PC-9 (cell line): ENCODE measurements around the gene C1orf94.

Source experiments
- EZH2 ChIP-seq: fragments of 200-600 bp; sonication (generic); IDR thresholded peaks from 2 replicates; pipeline ENCODE4 v1.8.0; 2017; ENCODE audit warnings: antibody characterized with exemption, low read depth
- TF ChIP-seq, protein P1 (sequence below): fragments of 200-600 bp; sonication (generic); conservative IDR thresholded peaks from 2 replicates; pipeline ENCODE4 v1.6.1; 2017; ENCODE audit warnings: mixed run types, antibody characterized with exemption, mild to moderate bottlenecking, moderate library complexity

DNA sequence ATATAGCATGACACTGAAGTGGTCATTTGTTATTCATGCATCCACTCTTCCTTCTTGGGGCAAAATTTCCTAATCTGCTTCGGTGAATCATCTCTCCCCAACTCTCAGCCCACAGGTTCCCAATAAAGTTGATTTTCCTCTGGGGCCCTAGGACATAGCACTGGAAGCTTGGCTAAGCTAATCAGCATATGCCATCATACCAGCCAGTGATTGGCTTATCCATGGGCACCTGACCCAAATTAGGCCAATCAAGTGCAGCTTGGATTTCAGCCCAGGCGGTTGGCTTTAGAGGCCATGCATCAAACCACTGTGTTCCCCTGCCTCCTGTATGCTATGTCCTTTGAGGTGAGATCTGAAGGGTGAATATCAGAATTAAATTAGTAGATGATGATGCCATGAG lies 58.9 kb downstream of the C1orf94 start:
- TF ChIP-seq, protein P1, sequence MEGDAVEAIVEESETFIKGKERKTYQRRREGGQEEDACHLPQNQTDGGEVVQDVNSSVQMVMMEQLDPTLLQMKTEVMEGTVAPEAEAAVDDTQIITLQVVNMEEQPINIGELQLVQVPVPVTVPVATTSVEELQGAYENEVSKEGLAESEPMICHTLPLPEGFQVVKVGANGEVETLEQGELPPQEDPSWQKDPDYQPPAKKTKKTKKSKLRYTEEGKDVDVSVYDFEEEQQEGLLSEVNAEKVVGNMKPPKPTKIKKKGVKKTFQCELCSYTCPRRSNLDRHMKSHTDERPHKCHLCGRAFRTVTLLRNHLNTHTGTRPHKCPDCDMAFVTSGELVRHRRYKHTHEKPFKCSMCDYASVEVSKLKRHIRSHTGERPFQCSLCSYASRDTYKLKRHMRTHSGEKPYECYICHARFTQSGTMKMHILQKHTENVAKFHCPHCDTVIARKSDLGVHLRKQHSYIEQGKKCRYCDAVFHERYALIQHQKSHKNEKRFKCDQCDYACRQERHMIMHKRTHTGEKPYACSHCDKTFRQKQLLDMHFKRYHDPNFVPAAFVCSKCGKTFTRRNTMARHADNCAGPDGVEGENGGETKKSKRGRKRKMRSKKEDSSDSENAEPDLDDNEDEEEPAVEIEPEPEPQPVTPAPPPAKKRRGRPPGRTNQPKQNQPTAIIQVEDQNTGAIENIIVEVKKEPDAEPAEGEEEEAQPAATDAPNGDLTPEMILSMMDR: no peak
- TF ChIP-seq EZH2: no peak
